H1 (cell line): ENCODE results near the gene POLR1C. TPM values are rescaled to one million over a fixed set of nuclear protein-coding genes. Genes with fewer than 3 reads are reported as not detected.

Experiments
- CTCF ChIA-PET: fragments of 300-600 bp; sonication (Branson Sonifier 250); formaldehyde crosslinking; loops from one replicate; lab custom pipeline; 2021; ENCODE audit not compliant: partially characterized antibody; lab: Charles Lee
- POLR2A ChIA-PET: fragments of 300-600 bp; sonication (Branson Sonifier 250); formaldehyde crosslinking; loops from one replicate; lab custom pipeline; 2021; ENCODE audit warnings: inconsistent platforms; ENCODE audit not compliant: partially characterized antibody; lab: Charles Lee
- DNase-seq, 2 experiments: peaks; one replicate each; pipeline versions ENCODE4 v3.0.0 to v3.0.0-alpha.2; 2010 to 2022; ENCODE audit warnings: low spot score in 2 of 2, low read depth in 1 of 2, mixed read lengths in 1 of 2
- FAIRE-seq: peaks from 2 replicates; lab custom pipeline; 2011; peaks lifted over from hg19 to GRCh38; lab: Jason Lieb, UNC
- H2AFZ ChIP-seq: 2 replicates; pipeline ENCODE4 v1.8.1; 2012; ENCODE audit warnings: low read length, inconsistent platforms
- H2AK5ac ChIP-seq: 2 replicates; pipeline ENCODE4 v1.6.1; 2013; ENCODE audit warnings: low read depth, low read length
- H2BK120ac ChIP-seq: replicated peaks from 2 replicates; pipeline ENCODE3; 2013; ENCODE audit warnings: low read depth, low read length, inconsistent platforms
- H2BK12ac ChIP-seq: 2 replicates; pipeline ENCODE4 v1.6.1; 2013; ENCODE audit warnings: low read depth, low read length
- H2BK15ac ChIP-seq: 2 replicates; pipeline ENCODE4 v1.6.1; 2013; ENCODE audit warnings: low read length
- H2BK20ac ChIP-seq: 2 replicates; pipeline ENCODE4 v1.6.1; 2013; ENCODE audit warnings: low read length
- H2BK5ac ChIP-seq: 2 replicates; pipeline ENCODE4 v1.6.1; 2013; ENCODE audit warnings: low read depth, low read length
- H3K14ac ChIP-seq: 2 replicates; pipeline ENCODE4 v1.6.1; 2013; ENCODE audit warnings: inconsistent platforms; ENCODE audit not compliant: insufficient read length
- H3K18ac ChIP-seq: 2 replicates; pipeline ENCODE4 v1.6.1; 2013; ENCODE audit warnings: low read length; ENCODE audit errors: extremely low read depth
- H3K23ac ChIP-seq: 2 replicates; pipeline ENCODE4 v1.6.1; 2013; ENCODE audit warnings: inconsistent platforms; ENCODE audit not compliant: insufficient read length
- H3K23me2 ChIP-seq: 2 replicates; pipeline ENCODE4 v1.6.1; 2013; ENCODE audit warnings: low read depth, low read length
- H3K27ac ChIP-seq: 2 replicates; pipeline ENCODE4 v1.6.1; 2011; ENCODE audit warnings: low read depth, low read length, inconsistent platforms
- H3K27me3 ChIP-seq, 4 experiments: replicated peaks in 1 of 4; 1 replicate in 1 of 4; 2 replicates in 3 of 4; pipeline versions ENCODE4 v1.6.1 to v1.8.1; 2011 to 2013; ENCODE audit warnings: low read length in 3 of 4, mild to moderate bottlenecking in 3 of 4, inconsistent platforms in 2 of 4, mixed read lengths in 2 of 4, moderate library complexity in 1 of 4; ENCODE audit not compliant: control insufficient read depth in 3 of 4, insufficient read depth in 3 of 4; ENCODE audit errors: extremely low read depth in 1 of 4
- H3K36me3 ChIP-seq, 4 experiments: 2 replicates each; pipeline versions ENCODE4 v1.6.1 to v1.8.1; 2011 to 2013; ENCODE audit warnings: mild to moderate bottlenecking in 4 of 4, low read length in 3 of 4, moderate library complexity in 2 of 4, control low read depth in 1 of 4, inconsistent platforms in 1 of 4; ENCODE audit not compliant: insufficient read depth in 4 of 4, control insufficient read depth in 2 of 4
- H3K4ac ChIP-seq: replicated peaks from 2 replicates; pipeline ENCODE3; 2013; ENCODE audit warnings: low read length, low read depth, mixed read lengths, inconsistent platforms; ENCODE audit not compliant: insufficient read length
- H3K4me1 ChIP-seq, 4 experiments: replicated peaks in 1 of 4; 1 replicate in 1 of 4; 2 replicates in 3 of 4; pipeline versions ENCODE4 v1.6.1 to v1.8.1; 2011 to 2013; ENCODE audit warnings: low read length in 3 of 4, inconsistent platforms in 2 of 4, mixed read lengths in 1 of 4; ENCODE audit not compliant: insufficient read depth in 4 of 4, control insufficient read depth in 3 of 4
- H3K4me2 ChIP-seq, 2 experiments: 2 replicates each; pipeline versions ENCODE4 v1.6.1 to v1.8.1; 2011 to 2013; ENCODE audit warnings: low read depth in 2 of 2, low read length in 2 of 2, control low read depth in 1 of 2, inconsistent platforms in 1 of 2, mild to moderate bottlenecking in 1 of 2; ENCODE audit not compliant: insufficient read depth in 1 of 2
- H3K4me3 ChIP-seq, 4 experiments: fragments of 200-600, 300-600 bp in 1 of 4; sonication (generic), shearing (Covaris generic), sonication (Bioruptor Twin) in 1 of 4; 2 replicates each; pipeline versions ENCODE4 v1.5.1 to v1.8.1; 2011 to 2016; ENCODE audit warnings: low read length in 4 of 4, low read depth in 3 of 4, control low read depth in 2 of 4, inconsistent platforms in 2 of 4, mild to moderate bottlenecking in 2 of 4, mixed read lengths in 1 of 4, moderate library complexity in 1 of 4; ENCODE audit not compliant: insufficient read depth in 2 of 4; ENCODE audit errors: extremely low read depth in 1 of 4
- H3K56ac ChIP-seq: replicated peaks from 2 replicates; pipeline ENCODE3; 2013; ENCODE audit warnings: low read depth, mild to moderate bottlenecking, mixed read lengths, low read length, inconsistent platforms; ENCODE audit not compliant: insufficient read length
- H3K79me1 ChIP-seq: 2 replicates; pipeline ENCODE4 v1.6.1; 2013; ENCODE audit warnings: low read depth, low read length, control low read depth
- H3K79me2 ChIP-seq, 2 experiments: 2 replicates each; pipeline versions ENCODE4 v1.6.1 to v1.8.1; 2012 to 2013; ENCODE audit warnings: low read length in 2 of 2, mild to moderate bottlenecking in 2 of 2, inconsistent platforms in 1 of 2; ENCODE audit not compliant: insufficient read depth in 2 of 2, control insufficient read depth in 1 of 2
- H3K9ac ChIP-seq, 4 experiments: replicated peaks in 1 of 4; 1 replicate in 1 of 4; 2 replicates in 3 of 4; pipeline versions ENCODE4 v1.6.1 to v1.8.1; 2011 to 2013; ENCODE audit warnings: low read depth in 3 of 4, low read length in 3 of 4, control low read depth in 2 of 4, mild to moderate bottlenecking in 2 of 4, moderate library complexity in 2 of 4, inconsistent platforms in 1 of 4; ENCODE audit errors: extremely low read depth in 1 of 4
- H3K9me3 ChIP-seq, 2 experiments: 2 replicates each; pipeline versions ENCODE4 v1.6.1 to v1.8.1; 2012 to 2013; ENCODE audit warnings: mild to moderate bottlenecking in 2 of 2, moderate library complexity in 2 of 2, control low read depth in 1 of 2, inconsistent platforms in 1 of 2, low read depth in 1 of 2, low read length in 1 of 2, mixed read lengths in 1 of 2; ENCODE audit not compliant: insufficient read depth in 2 of 2
- H4K20me1 ChIP-seq, 2 experiments: replicated peaks in 1 of 2; 2 replicates each; pipeline versions ENCODE3 to v1.8.1; 2011 to 2013; ENCODE audit warnings: inconsistent platforms in 2 of 2, low read length in 2 of 2, mild to moderate bottlenecking in 1 of 2; ENCODE audit not compliant: insufficient read depth in 2 of 2, control insufficient read depth in 1 of 2
- H4K5ac ChIP-seq: 2 replicates; pipeline ENCODE4 v1.6.1; 2013; ENCODE audit warnings: low read length, low read depth, mixed read lengths, inconsistent platforms; ENCODE audit not compliant: insufficient read length
- H4K8ac ChIP-seq: 2 replicates; pipeline ENCODE4 v1.8.0; 2013; ENCODE audit warnings: mild to moderate bottlenecking, moderate library complexity, low read length, inconsistent platforms; ENCODE audit not compliant: insufficient read depth; ENCODE audit errors: extremely low read depth
- H4K91ac ChIP-seq: replicated peaks from 2 replicates; pipeline ENCODE3; 2013; ENCODE audit warnings: low read length, mixed read lengths, inconsistent platforms; ENCODE audit not compliant: insufficient read length
- CEBPB ChIP-seq: IDR thresholded peaks from 2 replicates; pipeline ENCODE4 v1.6.1; 2012; ENCODE audit warnings: low read depth, low read length
- EZH2 ChIP-seq: fragments of 200-600 bp; sonication (generic); IDR thresholded peaks from 2 replicates; pipeline ENCODE4 v1.7.1; 2012; ENCODE audit warnings: low read depth, mild to moderate bottlenecking, moderate library complexity, low read length, inconsistent platforms; ENCODE audit not compliant: severe bottlenecking
- GABPA ChIP-seq: IDR thresholded peaks from 2 replicates; pipeline ENCODE4 v1.6.1; 2011; ENCODE audit warnings: mild to moderate bottlenecking, low read length, moderate library complexity, borderline replicate concordance; ENCODE audit not compliant: insufficient read depth
- GTF2F1 ChIP-seq: IDR thresholded peaks from 2 replicates; pipeline ENCODE4 v1.6.1; 2012; ENCODE audit warnings: low read depth, low read length, improper control_type of control experiment, borderline replicate concordance
- HDAC2 ChIP-seq, 2 experiments: fragments of 300-600 bp in 1 of 2; sonication (generic) in 1 of 2; IDR thresholded peaks; 2 replicates each; pipeline ENCODE4 v1.6.1; 2011 to 2012; ENCODE audit warnings: low read depth in 2 of 2, low read length in 2 of 2, mild to moderate bottlenecking in 2 of 2, moderate library complexity in 2 of 2, borderline replicate concordance in 1 of 2, inconsistent platforms in 1 of 2
- JUN ChIP-seq: IDR thresholded peaks from 2 replicates; pipeline ENCODE4 v1.6.1; 2011; ENCODE audit warnings: low read depth, mild to moderate bottlenecking, improper control_type of control experiment, low read length
- POLR2AphosphoS5 ChIP-seq: IDR thresholded peaks from 2 replicates; pipeline ENCODE4 v1.6.1; 2011; ENCODE audit warnings: low read depth, low read length
- RAD21 ChIP-seq, 2 experiments: IDR thresholded peaks in 1 of 2; conservative IDR thresholded peaks in 1 of 2; 2 replicates each; pipeline ENCODE4 v1.6.1; 2011; ENCODE audit warnings: low read depth in 2 of 2, low read length in 2 of 2, improper control_type of control experiment in 1 of 2, inconsistent platforms in 1 of 2, mild to moderate bottlenecking in 1 of 2, moderate library complexity in 1 of 2
- SP2 ChIP-seq: IDR thresholded peaks from 2 replicates; pipeline ENCODE4 v1.6.1; 2012; ENCODE audit warnings: mild to moderate bottlenecking, low read length, inconsistent platforms
- WGBS, 2 experiments: shearing (Covaris generic) in 1 of 2; methylation state at CpG; one replicate each; pipeline versions ENCODE4 v1.1.6 to v1.1.7; 2013 to 2015; ENCODE audit warnings: low lambda C conversion rate in 2 of 2, mixed read lengths in 2 of 2, inconsistent platforms in 1 of 2, low coverage in 1 of 2, missing lambda C conversion rate in 1 of 2; ENCODE audit not compliant: insufficient replicate concordance in 2 of 2, insufficient coverage in 1 of 2, insufficient read length in 1 of 2; ENCODE audit errors: extremely low coverage in 1 of 2, missing lambda C conversion rate in 1 of 2; 5-methylcytosine and 5-hydroxymethylcytosine counted together
- polyA plus RNA-seq, 7 experiments: library from polyadenylated mRNA; depleted of rRNA in 3 of 7; stranded (reverse) in 5 of 7; unstranded in 2 of 7; fragments of >200 nt in 5 of 7; fragments of 200-250 nt in 2 of 7; gene quantifications; 1 replicate in 5 of 7; 2 replicates in 1 of 7; 4 replicates in 1 of 7; pipeline versions ENCODE4 v1.2.1 to v1.2.3, GENCODE V29; 2011 to 2013; ENCODE audit warnings: missing spikeins in 2 of 7, mixed read lengths in 2 of 7
- total RNA-seq: library from RNA; stranded (reverse); fragmentation: NEBNext Ultra II Directional; extraction: Animal tissue kit (Norgen Biotek cat#: 25700); gene quantifications from 2 replicates; pipeline ENCODE4 v1.2.1, GENCODE V29; 2021

Gene POLR1C
- total and polyA plus RNA-seq, 2 of the 8 experiments (the other 6 are each of a cell fraction or from before 2014, with no cell fraction given): 42.9 to 49.6 TPM

GRCh38 chr6:43504756-43505593 is 11.9 kb upstream of the POLR1C start:
- H3K23me2 ChIP-seq: peaks cover 6% of the 10 kb centered on the region
- H2BK15ac ChIP-seq: no peak overlapping the region
- TF ChIP-seq SP2 (no peak), POLR2AphosphoS5 (no peak), HDAC2 (IDR thresholded peaks at IDR 0.05; ENCODE audit: borderline replicate concordance in 1 of 2, low read depth in 2 of 2, low read length in 2 of 2) (no peak), GTF2F1 (no peak), EZH2 (no peak), JUN (no peak), RAD21 (IDR thresholded peaks at IDR 0.05 in 1 of 2, conservative IDR thresholded peaks at IDR 0.05 in 1 of 2; ENCODE audit: low read depth in 2 of 2, low read length in 2 of 2) (no peak), GABPA (no peak), CEBPB (no peak)
- H3K4me3 ChIP-seq: no peak overlapping the region
- H3K27ac ChIP-seq: no peak overlapping the region
- POLR2A ChIA-PET: interaction anchor here (1.0 to 12.6 kb wide), 7 partner anchors 10 to 79 kb away, joined by 3 to 147 read pairs (median 7); partner anchors contain the start of genes ABCC10, DLK2, POLR1C and TJAP1
- peaks cover 0 to 19% (median 15%) of the 10 kb centered on the region in 4 experiments; a peak in 5 of 7 replicates for H3K27me3 ChIP-seq
- no peak overlapping the region for H2BK5ac ChIP-seq
- H4K20me1 ChIP-seq: peaks cover 2 to 16% of the 10 kb centered on the region in 2 experiments
- H2AK5ac ChIP-seq: no peak overlapping the region
- no peak overlapping the region for H3K18ac ChIP-seq
- H3K36me3 ChIP-seq: peaks cover 8 to 32% (median 25%) of the 10 kb centered on the region in 4 experiments; a peak in 7 of 8 replicates
- CTCF ChIA-PET: interaction anchor here (0.9 to 31.7 kb wide), 17 partner anchors 9 to 275 kb away, joined by 3 to 536 read pairs (median 9); partner anchors contain the start of genes ABCC10, DLK2, DNPH1 and POLR1C
- no peak overlapping the region for H3K9ac ChIP-seq
- no peak overlapping the region for H2BK12ac ChIP-seq
- H3K4me2 ChIP-seq: no peak overlapping the region
- H3K79me1 ChIP-seq: no peaks in the 10 kb centered on the region
- no peak for DNase-seq
- H4K5ac ChIP-seq: no peak overlapping the region
- no peak overlapping the region for H3K23ac ChIP-seq
- no peak overlapping the region for H4K91ac ChIP-seq
- H3K56ac ChIP-seq: no peak overlapping the region
- no peak overlapping the region for H3K14ac ChIP-seq
- no peaks in the 10 kb centered on the region for H3K9me3 ChIP-seq
- H3K4me1 ChIP-seq: peaks cover 0 to 6% (median 4%) of the 10 kb centered on the region in 4 experiments; a peak in 5 of 7 replicates
- FAIRE-seq: no peak
- no peak overlapping the region for H2BK20ac ChIP-seq
- WGBS, 2 experiments: 90% methylated on average over 25 of the region's 26 CpGs; no CpG with 5 or more reads in 1 of the 2 experiments
- H4K8ac ChIP-seq: no peak overlapping the region
- H3K4ac ChIP-seq: no peak overlapping the region
- H2BK120ac ChIP-seq: no peak overlapping the region
- no peak overlapping the region for H2AFZ ChIP-seq
- no peaks in the 10 kb centered on the region for H3K79me2 ChIP-seq
